Embryonic facial prominence (tissue), 1 donor: ENCODE measurements around the gene STK38.

Source experiments
- DNase-seq: peaks from one replicate; pipeline ENCODE4 v3.0.0-alpha.2; 2016; ENCODE audit errors: extremely low spot score

STK38 gene

GRCh38 chr6:36523451-36523850 lies 23.8 kb downstream of the STK38 start:
- DNase-seq, result no peak

- no peak for DNase-seq
Observed at GRCh38 chr6:36519352-36519751, 27.9 kb downstream of the STK38 start.

GRCh38 chr6:36517408-36517807 lies 29.9 kb downstream of the STK38 start:
- no peak for DNase-seq

GRCh38 chr6:36516988-36517387 lies 30.3 kb downstream of the STK38 start:
- no peak for DNase-seq

GRCh38 chr6:36516559-36516958 lies 30.7 kb downstream of the STK38 start:
- no peak for DNase-seq

- DNase-seq, result no peak
Observed at GRCh38 chr6:36515844-36516243, 31.4 kb downstream of the STK38 start.

- DNase-seq, result no peak
Observed at GRCh38 chr6:36514554-36515456, 32.5 kb downstream of the STK38 start.

GRCh38 chr6:36510365-36510764 lies 36.9 kb downstream of the STK38 start:
- no peak for DNase-seq

GRCh38 chr6:36508532-36508931 lies 38.7 kb downstream of the STK38 start:
- no peak for DNase-seq

- DNase-seq, result no peak
Observed at GRCh38 chr6:36506611-36507010, 40.7 kb downstream of the STK38 start.

GRCh38 chr6:36505744-36506534 lies 41.3 kb downstream of the STK38 start:
- DNase-seq, result no peak

- DNase-seq, result no peak
Observed at GRCh38 chr6:36504982-36505381, 42.3 kb downstream of the STK38 start.

GRCh38 chr6:36504181-36504580 lies 43.1 kb downstream of the STK38 start:
- DNase-seq, result no peak

GRCh38 chr6:36501686-36502085 lies 45.6 kb downstream of the STK38 start:
- DNase-seq, result no peak

GRCh38 chr6:36499918-36500317 lies 47.4 kb downstream of the STK38 start:
- no peak for DNase-seq

GRCh38 chr6:36495086-36495485 lies 52.2 kb downstream of the STK38 start:
- DNase-seq, result no peak

- no peak for DNase-seq
Observed at GRCh38 chr6:36493859-36494258, 53.4 kb downstream of the STK38 start.

- DNase-seq, result no peak
Observed at GRCh38 chr6:36493319-36493718, 54.0 kb downstream of the STK38 start.

- no peak for DNase-seq
Observed at GRCh38 chr6:36492621-36493020, 54.7 kb downstream of the STK38 start.

- no peak for DNase-seq
Observed at GRCh38 chr6:36492092-36492491, 55.2 kb downstream of the STK38 start.

GRCh38 chr6:36491378-36491965 lies 55.8 kb downstream of the STK38 start:
- no peak for DNase-seq

GRCh38 chr6:36489426-36489825 lies 57.9 kb downstream of the STK38 start:
- DNase-seq, result no peak

- DNase-seq, result no peak
Observed at GRCh38 chr6:36488221-36488620, 59.1 kb downstream of the STK38 start.
